ENCODE results near the gene DAGLB.
"Not testable (repeated sequence)": the region's sequence is repeated elsewhere in the genome, so short reads cannot be mapped to it uniquely, and the experiment has no call there.

Gene DAGLB

GRCh38 chr7:6423942-6424701, 23.6 kb downstream of the DAGLB start:
- no peak for DNase-seq

- DNase-seq = no peak
Measured at GRCh38 chr7:6422926-6423632, 24.7 kb downstream of the DAGLB start.

- DNase-seq = no peak
Measured at GRCh38 chr7:6422095-6422494, 25.7 kb downstream of the DAGLB start.

GRCh38 chr7:6420680-6421079, 27.1 kb downstream of the DAGLB start:
- no peak for DNase-seq

GRCh38 chr7:6419310-6419773, 28.4 kb downstream of the DAGLB start:
- DNase-seq = no peak

GRCh38 chr7:6417408-6417807, 30.3 kb downstream of the DAGLB start:
- no peak for DNase-seq

- DNase-seq = no peak
Measured at GRCh38 chr7:6416516-6417145, 31.1 kb downstream of the DAGLB start.

GRCh38 chr7:6413637-6414036, 34.1 kb downstream of the DAGLB start:
- no peak for DNase-seq

- DNase-seq = no peak
Measured at GRCh38 chr7:6409944-6410693, 37.6 kb downstream of the DAGLB start.

GRCh38 chr7:6409091-6409490, 38.7 kb downstream of the DAGLB start:
- no peak for DNase-seq

- DNase-seq = no peak
Measured at GRCh38 chr7:6407434-6407833, 40.3 kb downstream of the DAGLB start.

GRCh38 chr7:6406121-6406520, 41.6 kb downstream of the DAGLB start:
- DNase-seq = no peak

GRCh38 chr7:6403907-6404306, 43.8 kb downstream of the DAGLB start:
- DNase-seq = no peak

- no peak for DNase-seq
Measured at GRCh38 chr7:6402741-6403140, 45.0 kb downstream of the DAGLB start.

- no peak for DNase-seq
Measured at GRCh38 chr7:6402041-6402440, 45.7 kb downstream of the DAGLB start.

GRCh38 chr7:6401536-6401935, 46.2 kb downstream of the DAGLB start:
- DNase-seq = no peak

GRCh38 chr7:6400243-6401105, 47.3 kb downstream of the DAGLB start:
- not testable (repeated sequence) for DNase-seq

GRCh38 chr7:6399351-6399750, 48.4 kb downstream of the DAGLB start:
- no peak for DNase-seq

GRCh38 chr7:6398943-6399342, 48.8 kb downstream of the DAGLB start:
- DNase-seq = no peak

GRCh38 chr7:6397759-6398495, 49.8 kb downstream of the DAGLB start:
- DNase-seq = not testable (repeated sequence)

- no peak for DNase-seq
Measured at GRCh38 chr7:6395898-6396595, 51.7 kb downstream of the DAGLB start.

Measured in EL (cell line).